ENCODE results near the gene TAOK2.

The TAOK2 gene

GRCh38 chr16:29983420-29984136, 9.9 kb downstream of the TAOK2 start:
- no peaks in the 10 kb centered on the region for H3K4me1 ChIP-seq (ENCODE audit: insufficient read depth, low read length, severe bottlenecking)
- H3K36me3 ChIP-seq (ENCODE audit: insufficient read depth, low read length) = peaks cover 100% of the 10 kb centered on the region
- H4K20me1 ChIP-seq (ENCODE audit: insufficient read depth, low read length) = no peaks in the 10 kb centered on the region
- no peak overlapping the region for H3K4me3 ChIP-seq (ENCODE audit: low read depth, low read length, poor library complexity, severe bottlenecking)
- no peaks in the 10 kb centered on the region for H3K9me2 ChIP-seq (ENCODE audit: low read depth, low read length)
- no peaks in the 10 kb centered on the region for H3K27me3 ChIP-seq (ENCODE audit: insufficient read depth, low read length)
- H2AFZ ChIP-seq (ENCODE audit: low read length) = no peak overlapping the region
- H3K9me3 ChIP-seq (ENCODE audit: low read length) = no peaks in the 10 kb centered on the region
- H3K4me2 ChIP-seq (ENCODE audit: low read length) = no peak overlapping the region
- H3F3A ChIP-seq (ENCODE audit: insufficient read depth, low read length) = no peaks in the 10 kb centered on the region
- TF ChIP-seq CTCF (IDR thresholded peaks at IDR 0.05; ENCODE audit: low read length) = no peak
- TF ChIP-seq EZH2 (IDR thresholded peaks at IDR 0.05; ENCODE audit: borderline replicate concordance, low read length) = no peak
- H3K79me2 ChIP-seq (ENCODE audit: insufficient read depth, low read length) = no peaks in the 10 kb centered on the region
- H3K27ac ChIP-seq (ENCODE audit: low read depth, low read length, poor library complexity, severe bottlenecking) = no peak overlapping the region
- H3K9ac ChIP-seq (ENCODE audit: low read length) = no peak overlapping the region

GRCh38 chr16:29984137-29984763, 10.6 kb downstream of the TAOK2 start:
- Histone ChIP-seq H3K36me3 (ENCODE audit: insufficient read depth, low read length) (peaks cover 100% of the 10 kb centered on the region), H3K9me2 (ENCODE audit: low read depth, low read length) (no peaks in the 10 kb centered on the region), H3F3A (ENCODE audit: insufficient read depth, low read length) (no peaks in the 10 kb centered on the region), H3K4me3 (ENCODE audit: low read depth, low read length, poor library complexity, severe bottlenecking) (no peak overlapping the region), H3K4me1 (ENCODE audit: insufficient read depth, low read length, severe bottlenecking) (no peaks in the 10 kb centered on the region), H3K9me3 (ENCODE audit: low read length) (no peaks in the 10 kb centered on the region), H3K27me3 (ENCODE audit: insufficient read depth, low read length) (no peaks in the 10 kb centered on the region), H3K79me2 (ENCODE audit: insufficient read depth, low read length) (no peaks in the 10 kb centered on the region), H3K27ac (ENCODE audit: low read depth, low read length, poor library complexity, severe bottlenecking) (no peak overlapping the region), H3K9ac (ENCODE audit: low read length) (no peak overlapping the region), H4K20me1 (ENCODE audit: insufficient read depth, low read length) (no peaks in the 10 kb centered on the region), H2AFZ (ENCODE audit: low read length) (no peak overlapping the region), H3K4me2 (ENCODE audit: low read length) (no peak overlapping the region)
- no peak for TF ChIP-seq EZH2 (IDR thresholded peaks at IDR 0.05; ENCODE audit: borderline replicate concordance, low read length)
- no peak for TF ChIP-seq CTCF (IDR thresholded peaks at IDR 0.05; ENCODE audit: low read length)

- Histone ChIP-seq H3K9me3 (ENCODE audit: low read length) (no peaks in the 10 kb centered on the region), H4K20me1 (ENCODE audit: insufficient read depth, low read length) (no peaks in the 10 kb centered on the region), H3K27ac (ENCODE audit: low read depth, low read length, poor library complexity, severe bottlenecking) (no peak overlapping the region), H3K9me2 (ENCODE audit: low read depth, low read length) (no peaks in the 10 kb centered on the region), H3K9ac (ENCODE audit: low read length) (no peak overlapping the region), H2AFZ (ENCODE audit: low read length) (no peak overlapping the region), H3K27me3 (ENCODE audit: insufficient read depth, low read length) (no peaks in the 10 kb centered on the region), H3K79me2 (ENCODE audit: insufficient read depth, low read length) (no peaks in the 10 kb centered on the region), H3K4me3 (ENCODE audit: low read depth, low read length, poor library complexity, severe bottlenecking) (no peak overlapping the region), H3K4me2 (ENCODE audit: low read length) (no peak overlapping the region), H3K36me3 (ENCODE audit: insufficient read depth, low read length) (peaks cover 100% of the 10 kb centered on the region), H3F3A (ENCODE audit: insufficient read depth, low read length) (no peaks in the 10 kb centered on the region), H3K4me1 (ENCODE audit: insufficient read depth, low read length, severe bottlenecking) (no peaks in the 10 kb centered on the region)
- TF ChIP-seq CTCF (IDR thresholded peaks at IDR 0.05; ENCODE audit: low read length) (no peak), EZH2 (IDR thresholded peaks at IDR 0.05; ENCODE audit: borderline replicate concordance, low read length) (no peak)
Observed at GRCh38 chr16:29984764-29985147, 11.1 kb downstream of the TAOK2 start.

All from OCI-LY1 (cell line).